HepG2 (cell line): ENCODE results near the gene CHST11. TPM values are rescaled to one million over a fixed set of nuclear protein-coding genes. Genes with fewer than 3 reads are reported as not detected.

ENCODE experiments used
- ATAC-seq: fragments of 200-7000 bp; cut with Tn5 transposase; 3 replicates; pipeline ENCODE4 v1.9.1; 2020; ENCODE audit warnings: mild to moderate bottlenecking, moderate library complexity
- BruUV-seq: library from RNA; stranded (reverse); fragments of 400-500 nt; replicated peaks from 2 replicates; lab custom pipeline; 2021; lab: Mats Ljungman, UMichigan
- CTCF ChIA-PET: fragments of 300-600 bp; formaldehyde crosslinking; extraction: SDS; loops from one replicate; lab custom pipeline; 2021; ENCODE audit warnings: low total read pairs, inconsistent platforms, low intra/inter-chr PET ratio; lab: Yijun Ruan, JAX
- POLR2A ChIA-PET: fragments of 350-600 bp; sonication (Branson Sonifier 250); formaldehyde crosslinking; loops from one replicate; lab custom pipeline; 2020; ENCODE audit warnings: antibody characterized with exemption, inconsistent platforms; lab: Yijun Ruan, JAX
- DNase-seq: peaks from one replicate; pipeline ENCODE4 v3.0.0-alpha.2; 2015; ENCODE audit warnings: low spot score
- FAIRE-seq: peaks from 3 replicates; lab custom pipeline; 2011; peaks lifted over from hg19 to GRCh38; lab: Jason Lieb, UNC
- H2AFZ ChIP-seq: one replicate; pipeline ENCODE4 v1.6.1; 2011; ENCODE audit warnings: low read length, inconsistent platforms
- H3K27ac ChIP-seq: fragments of 300-600 bp; 3 replicates; pipeline ENCODE4 v1.8.0; 2011; ENCODE audit warnings: mixed run types, mild to moderate bottlenecking, mixed read lengths, low read length, inconsistent platforms; ENCODE audit not compliant: insufficient read depth; ENCODE audit errors: extremely low read length
- H3K27me3 ChIP-seq, 2 experiments: fragments of 200-600 bp in 1 of 2; 2 replicates in 1 of 2; 3 replicates in 1 of 2; pipeline versions ENCODE4 v1.6.0 to v1.8.0; 2011; ENCODE audit warnings: low read length in 2 of 2, mild to moderate bottlenecking in 2 of 2, moderate library complexity in 2 of 2, inconsistent platforms in 1 of 2; ENCODE audit not compliant: insufficient read depth in 2 of 2, control insufficient read depth in 1 of 2
- H3K36me3 ChIP-seq, 2 experiments: fragments of 200-600 bp in 1 of 2; replicated peaks in 1 of 2; 2 replicates in 1 of 2; 3 replicates in 1 of 2; pipeline versions ENCODE4 v1.5.1 to v1.8.0; 2011; ENCODE audit warnings: low read length in 2 of 2, inconsistent platforms in 1 of 2; ENCODE audit not compliant: insufficient read depth in 2 of 2, control insufficient read depth in 1 of 2
- H3K4me1 ChIP-seq: 2 replicates; pipeline ENCODE4 v1.5.1; 2012; ENCODE audit warnings: low read length, inconsistent platforms; ENCODE audit not compliant: insufficient read depth
- H3K4me2 ChIP-seq: 2 replicates; pipeline ENCODE4 v1.6.0; 2011; ENCODE audit warnings: low read depth, low read length, inconsistent platforms
- H3K4me3 ChIP-seq, 3 experiments: fragments of 200-600 bp in 1 of 3; sonication (generic), shearing (Covaris generic) in 1 of 3; replicated peaks in 1 of 3; 2 replicates each; pipeline ENCODE4 v1.5.1; 2011 to 2016; ENCODE audit warnings: low read length in 3 of 3, inconsistent platforms in 2 of 3, low read depth in 2 of 3, mild to moderate bottlenecking in 2 of 3, control low read depth in 1 of 3, mixed read lengths in 1 of 3; ENCODE audit not compliant: insufficient read depth in 1 of 3
- H3K79me2 ChIP-seq: one replicate; pipeline ENCODE4 v1.6.1; 2011; ENCODE audit warnings: low read length, inconsistent platforms; ENCODE audit not compliant: insufficient read depth
- H3K9ac ChIP-seq: 2 replicates; pipeline ENCODE4 v1.6.0; 2011; ENCODE audit warnings: mild to moderate bottlenecking, low read depth, low read length, inconsistent platforms; ENCODE audit not compliant: insufficient read depth
- H3K9me3 ChIP-seq: 2 replicates; pipeline ENCODE4 v1.5.1; 2012; ENCODE audit warnings: mild to moderate bottlenecking, low read length
- H4K20me1 ChIP-seq: 2 replicates; pipeline ENCODE4 v1.6.0; 2011; ENCODE audit warnings: inconsistent platforms, mild to moderate bottlenecking, low read length, moderate library complexity; ENCODE audit not compliant: insufficient read depth
- SP2 ChIP-seq: sonication (generic); formaldehyde crosslinking; IDR thresholded peaks from 2 replicates; pipeline ENCODE4 v1.5.1; 2020; ENCODE audit warnings: mild to moderate bottlenecking, missing genetic modification reagents
- ZBTB1 ChIP-seq: sonication (generic); formaldehyde crosslinking; IDR thresholded peaks from 2 replicates; pipeline ENCODE4 v1.4.0; 2020; ENCODE audit warnings: missing genetic modification reagents, borderline replicate concordance
- ZNF878 ChIP-seq: sonication (generic); formaldehyde crosslinking; IDR thresholded peaks from 2 replicates; pipeline ENCODE4 v1.8.1; 2023; ENCODE audit warnings: mild to moderate bottlenecking, missing genetic modification reagents, moderate library complexity
- WGBS: methylation state at CpG from one replicate; pipeline ENCODE4 v1.1.6; 2017; ENCODE audit warnings: low lambda C conversion rate; 5-methylcytosine and 5-hydroxymethylcytosine counted together
- in situ Hi-C: cut with HindIII; loops from 2 replicates; pipeline ENCODE4 v1.10.0; 2017; ENCODE audit warnings: low pct_unique_long_range_greater_than_20kb; ENCODE audit not compliant: extremely low pct_ligation_motif_present
- intact Hi-C: fragments of 100-400 bp; cut with micrococcal nuclease; formaldehyde crosslinking; loops from one replicate; pipeline ENCODE4 v1.10.0; 2022; ENCODE audit not compliant: unreplicated experiment
- polyA plus RNA-seq, 8 experiments: library from polyadenylated mRNA; depleted of rRNA in 3 of 8; stranded (reverse) in 7 of 8; unstranded in 1 of 8; fragments of >200 nt; fragmentation: Illumina TruSeq in 4 of 8; extraction: Trizol in 4 of 8; gene quantifications; 2 replicates each; pipeline versions ENCODE4 v1.2.1 to v1.2.3, GENCODE V29; 2011 to 2016; ENCODE audit warnings: low read depth in 4 of 8, missing spikeins in 1 of 8, mixed read lengths in 1 of 8; ENCODE audit not compliant: insufficient read depth in 1 of 8
- total RNA-seq, 5 experiments: library from RNA; depleted of rRNA; stranded (reverse); fragments of >200 nt; fragmentation: Illumina TruSeq; extraction: Trizol; gene quantifications; 2 replicates each; pipeline ENCODE4 v1.2.3, GENCODE V29; 2016; ENCODE audit warnings: low read depth in 1 of 5
- TF ChIP-seq, protein P1 (sequence below): sonication (generic); formaldehyde crosslinking; IDR thresholded peaks from 2 replicates; pipeline ENCODE4 v1.4.0; 2020; ENCODE audit warnings: missing genetic modification reagents, borderline replicate concordance
- TF ChIP-seq, protein P2 (sequence below): sonication (generic); formaldehyde crosslinking; IDR thresholded peaks from 2 replicates; pipeline ENCODE4 v1.5.0; 2020; ENCODE audit warnings: mild to moderate bottlenecking, missing genetic modification reagents, borderline replicate concordance

CHST11 gene
- total and polyA plus RNA-seq, 2 of the 13 experiments (the other 11 are each of a cell fraction or from before 2014, with no cell fraction given), result 0.15 TPM; not detected in 1

DNA sequence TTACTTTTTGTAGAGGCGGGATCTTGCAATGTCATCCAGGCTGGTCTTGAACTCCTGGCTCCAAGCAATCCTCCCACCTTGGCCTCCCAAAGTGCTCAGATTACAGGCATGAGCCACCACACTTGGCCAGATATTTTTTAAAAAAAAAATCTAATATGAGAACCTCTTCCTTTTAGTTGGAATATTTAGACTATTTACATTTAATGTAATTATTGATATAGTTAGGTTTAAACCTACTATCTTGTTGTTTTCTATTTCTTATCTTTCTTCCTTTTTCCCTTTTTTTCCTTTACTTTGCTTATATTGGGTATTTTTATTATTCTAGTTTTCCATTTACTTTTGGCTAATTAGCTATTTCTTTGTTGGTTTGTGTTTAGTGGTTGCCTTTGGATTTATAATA, 315.6 kb downstream of the CHST11 start (continued):
- TF ChIP-seq, protein P1, sequence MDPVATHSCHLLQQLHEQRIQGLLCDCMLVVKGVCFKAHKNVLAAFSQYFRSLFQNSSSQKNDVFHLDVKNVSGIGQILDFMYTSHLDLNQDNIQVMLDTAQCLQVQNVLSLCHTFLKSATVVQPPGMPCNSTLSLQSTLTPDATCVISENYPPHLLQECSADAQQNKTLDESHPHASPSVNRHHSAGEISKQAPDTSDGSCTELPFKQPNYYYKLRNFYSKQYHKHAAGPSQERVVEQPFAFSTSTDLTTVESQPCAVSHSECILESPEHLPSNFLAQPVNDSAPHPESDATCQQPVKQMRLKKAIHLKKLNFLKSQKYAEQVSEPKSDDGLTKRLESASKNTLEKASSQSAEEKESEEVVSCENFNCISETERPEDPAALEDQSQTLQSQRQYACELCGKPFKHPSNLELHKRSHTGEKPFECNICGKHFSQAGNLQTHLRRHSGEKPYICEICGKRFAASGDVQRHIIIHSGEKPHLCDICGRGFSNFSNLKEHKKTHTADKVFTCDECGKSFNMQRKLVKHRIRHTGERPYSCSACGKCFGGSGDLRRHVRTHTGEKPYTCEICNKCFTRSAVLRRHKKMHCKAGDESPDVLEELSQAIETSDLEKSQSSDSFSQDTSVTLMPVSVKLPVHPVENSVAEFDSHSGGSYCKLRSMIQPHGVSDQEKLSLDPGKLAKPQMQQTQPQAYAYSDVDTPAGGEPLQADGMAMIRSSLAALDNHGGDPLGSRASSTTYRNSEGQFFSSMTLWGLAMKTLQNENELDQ (CRISPR knock-in tag), result no peak
- TF ChIP-seq ZNF878 (CRISPR knock-in tag) (no peak), ZBTB1 (no peak)

DNA sequence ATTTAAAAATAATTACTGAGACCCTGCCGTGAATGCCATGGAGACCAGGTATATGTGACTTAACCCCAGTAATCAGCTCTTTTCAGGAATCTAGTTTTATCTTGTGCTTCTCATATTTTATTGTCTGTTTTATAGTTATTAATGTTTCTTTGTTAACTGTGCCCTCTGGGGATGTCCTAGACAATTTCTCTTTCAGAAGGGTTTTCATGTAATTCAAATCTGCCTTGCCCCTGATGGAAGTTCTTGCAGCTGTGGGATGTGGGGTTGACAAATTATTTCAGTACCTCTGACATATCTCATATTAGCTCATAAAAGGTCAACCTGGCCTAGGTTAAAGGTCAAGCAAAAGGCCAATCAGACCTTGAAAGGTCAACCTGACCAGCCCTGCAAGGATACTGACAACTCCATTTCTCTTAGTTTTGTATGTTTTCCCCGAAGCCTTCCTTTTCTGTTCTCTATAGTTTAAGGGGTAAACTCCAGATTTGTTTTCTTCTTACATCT, 319.0 kb downstream of the CHST11 start:
- ATAC-seq, result no peak
- Histone ChIP-seq H4K20me1 (no peaks in the 10 kb centered on the region), H3K4me2 (no peak overlapping the region)
- BruUV-seq, result no TSS peak
- TF ChIP-seq SP2 (CRISPR knock-in tag), result no peak
- TF ChIP-seq, protein P2, sequence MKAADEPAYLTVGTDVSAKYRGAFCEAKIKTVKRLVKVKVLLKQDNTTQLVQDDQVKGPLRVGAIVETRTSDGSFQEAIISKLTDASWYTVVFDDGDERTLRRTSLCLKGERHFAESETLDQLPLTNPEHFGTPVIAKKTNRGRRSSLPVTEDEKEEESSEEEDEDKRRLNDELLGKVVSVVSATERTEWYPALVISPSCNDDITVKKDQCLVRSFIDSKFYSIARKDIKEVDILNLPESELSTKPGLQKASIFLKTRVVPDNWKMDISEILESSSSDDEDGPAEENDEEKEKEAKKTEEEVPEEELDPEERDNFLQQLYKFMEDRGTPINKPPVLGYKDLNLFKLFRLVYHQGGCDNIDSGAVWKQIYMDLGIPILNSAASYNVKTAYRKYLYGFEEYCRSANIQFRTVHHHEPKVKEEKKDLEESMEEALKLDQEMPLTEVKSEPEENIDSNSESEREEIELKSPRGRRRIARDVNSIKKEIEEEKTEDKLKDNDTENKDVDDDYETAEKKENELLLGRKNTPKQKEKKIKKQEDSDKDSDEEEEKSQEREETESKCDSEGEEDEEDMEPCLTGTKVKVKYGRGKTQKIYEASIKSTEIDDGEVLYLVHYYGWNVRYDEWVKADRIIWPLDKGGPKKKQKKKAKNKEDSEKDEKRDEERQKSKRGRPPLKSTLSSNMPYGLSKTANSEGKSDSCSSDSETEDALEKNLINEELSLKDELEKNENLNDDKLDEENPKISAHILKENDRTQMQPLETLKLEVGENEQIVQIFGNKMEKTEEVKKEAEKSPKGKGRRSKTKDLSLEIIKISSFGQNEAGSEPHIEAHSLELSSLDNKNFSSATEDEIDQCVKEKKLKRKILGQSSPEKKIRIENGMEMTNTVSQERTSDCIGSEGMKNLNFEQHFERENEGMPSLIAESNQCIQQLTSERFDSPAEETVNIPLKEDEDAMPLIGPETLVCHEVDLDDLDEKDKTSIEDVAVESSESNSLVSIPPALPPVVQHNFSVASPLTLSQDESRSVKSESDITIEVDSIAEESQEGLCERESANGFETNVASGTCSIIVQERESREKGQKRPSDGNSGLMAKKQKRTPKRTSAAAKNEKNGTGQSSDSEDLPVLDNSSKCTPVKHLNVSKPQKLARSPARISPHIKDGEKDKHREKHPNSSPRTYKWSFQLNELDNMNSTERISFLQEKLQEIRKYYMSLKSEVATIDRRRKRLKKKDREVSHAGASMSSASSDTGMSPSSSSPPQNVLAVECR (CRISPR knock-in tag), result no peak
- TF ChIP-seq, all 625 proteins: peak for 0
- DNase-seq (no peak), FAIRE-seq (no peak)
- 0% methylated on average over 2 of the region's 2 CpGs for WGBS
- Histone ChIP-seq H3K9me3 (no peaks in the 10 kb centered on the region), H3K9ac (no peak overlapping the region), H2AFZ (no peak overlapping the region), H3K79me2 (no peaks in the 10 kb centered on the region), H3K4me1 (no peaks in the 10 kb centered on the region), H3K4me3 (no peak overlapping the region), H3K27me3 (no peaks in the 10 kb centered on the region; a peak in 2 of 5 replicates), H3K36me3 (no peaks in the 10 kb centered on the region), H3K27ac (no peak overlapping the region)
- in situ Hi-C loops (no loop called here), intact Hi-C loops (no loop called here)
- POLR2A ChIA-PET, result no interaction called here
- CTCF ChIA-PET, result no interaction called here
